AG04450 (cell line): ENCODE measurements around the gene AASDH. TPM values are rescaled to one million over a fixed set of nuclear protein-coding genes. Genes with fewer than 3 reads are reported as not detected.

Experiments used
- CTCF ChIA-PET: fragments of 300-600, 350-600 bp; formaldehyde crosslinking; extraction: SDS; loops from one replicate; lab custom pipeline; 2022; ENCODE audit warnings: antibody characterized with exemption, inconsistent platforms; lab: Charles Lee
- POLR2A ChIA-PET: fragments of 350-600 bp; formaldehyde crosslinking; extraction: SDS; loops from one replicate; lab custom pipeline; 2021; ENCODE audit warnings: antibody characterized with exemption, inconsistent platforms; lab: Yijun Ruan, JAX
- DNase-seq: peaks from one replicate; pipeline ENCODE4 v3.0.0-alpha.2; 2011; ENCODE audit warnings: low read depth, low spot score
- H3K27ac ChIP-seq: one replicate; pipeline ENCODE4 v1.5.1; 2012; ENCODE audit warnings: low read depth, low read length, control low read depth
- H3K27me3 ChIP-seq: one replicate; pipeline ENCODE4 v1.6.0; 2012; ENCODE audit warnings: low read length; ENCODE audit not compliant: control insufficient read depth, insufficient read depth
- H3K4me3 ChIP-seq: 2 replicates; pipeline ENCODE4 v1.5.1; 2011; ENCODE audit warnings: mild to moderate bottlenecking, low read depth, low read length, control low read depth
- H3K9me3 ChIP-seq: 2 replicates; pipeline ENCODE4 v1.5.1; 2012; ENCODE audit warnings: low read length; ENCODE audit not compliant: control insufficient read depth, insufficient read depth
- polyA plus RNA-seq: library from polyadenylated mRNA; depleted of rRNA; stranded (reverse); fragments of >200 nt; gene quantifications from 2 replicates; pipeline ENCODE4 v1.2.3, GENCODE V29; 2011
- TF ChIP-seq, protein P1 (sequence below): IDR thresholded peaks from 2 replicates; pipeline ENCODE4 v1.5.1; 2011; ENCODE audit warnings: low read depth, low read length, control low read depth, inconsistent platforms

AASDH gene
- polyA plus RNA-seq, 1 experiment: 14.8 TPM

DNA sequence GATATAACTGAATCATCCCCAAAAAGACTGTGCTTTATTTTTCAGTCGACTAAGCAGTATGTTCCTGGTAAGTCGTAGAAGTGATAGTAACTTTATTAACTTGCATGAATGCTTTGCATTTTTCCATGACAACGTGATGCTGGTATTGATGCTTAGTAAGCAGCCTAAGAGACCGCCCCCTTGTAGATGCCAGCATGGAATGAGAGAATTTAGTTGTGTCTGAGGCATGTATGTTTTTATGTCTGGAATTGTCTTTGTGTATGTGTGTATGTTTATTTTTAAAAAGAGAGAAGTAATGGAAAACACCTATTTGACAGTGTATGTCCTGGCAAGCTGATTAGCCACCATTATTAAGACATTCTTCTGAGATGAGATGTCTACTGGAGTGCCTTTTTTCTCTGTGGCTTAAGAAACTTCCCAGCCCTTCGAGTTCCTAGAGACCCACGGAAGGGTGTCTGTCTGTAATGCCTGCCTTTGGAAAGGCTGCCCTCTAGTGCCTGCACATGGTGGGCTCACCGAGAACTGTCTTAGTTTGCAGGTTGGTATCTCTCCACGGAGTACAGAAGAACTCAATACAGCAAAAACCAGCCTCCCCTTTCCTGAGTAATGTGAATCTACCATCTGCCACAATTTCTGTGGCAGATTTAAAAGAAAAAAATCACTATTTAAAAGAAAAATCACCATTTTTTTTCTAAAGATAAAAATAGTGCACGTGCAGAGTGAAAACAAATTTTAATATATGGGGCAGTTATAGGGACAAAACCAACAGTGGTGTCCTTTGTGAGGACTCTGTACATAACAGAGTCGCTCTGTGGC lies 85.9 kb downstream of the AASDH start:
- POLR2A ChIA-PET: no interaction called here
- Histone ChIP-seq H3K27me3 (no peaks in the 10 kb centered on the region), H3K9me3 (no peaks in the 10 kb centered on the region), H3K4me3 (no peak overlapping the region), H3K27ac (no peak overlapping the region)
- DNase-seq: peak; percentile 68
- CTCF ChIA-PET: interaction anchor here (0.7 to 1.7 kb wide), 4 partner anchors 254 to 535 kb away, joined by 3 to 7 read pairs (median 3); partner anchors contain the start of gene CEP135
- TF ChIP-seq, protein P1, sequence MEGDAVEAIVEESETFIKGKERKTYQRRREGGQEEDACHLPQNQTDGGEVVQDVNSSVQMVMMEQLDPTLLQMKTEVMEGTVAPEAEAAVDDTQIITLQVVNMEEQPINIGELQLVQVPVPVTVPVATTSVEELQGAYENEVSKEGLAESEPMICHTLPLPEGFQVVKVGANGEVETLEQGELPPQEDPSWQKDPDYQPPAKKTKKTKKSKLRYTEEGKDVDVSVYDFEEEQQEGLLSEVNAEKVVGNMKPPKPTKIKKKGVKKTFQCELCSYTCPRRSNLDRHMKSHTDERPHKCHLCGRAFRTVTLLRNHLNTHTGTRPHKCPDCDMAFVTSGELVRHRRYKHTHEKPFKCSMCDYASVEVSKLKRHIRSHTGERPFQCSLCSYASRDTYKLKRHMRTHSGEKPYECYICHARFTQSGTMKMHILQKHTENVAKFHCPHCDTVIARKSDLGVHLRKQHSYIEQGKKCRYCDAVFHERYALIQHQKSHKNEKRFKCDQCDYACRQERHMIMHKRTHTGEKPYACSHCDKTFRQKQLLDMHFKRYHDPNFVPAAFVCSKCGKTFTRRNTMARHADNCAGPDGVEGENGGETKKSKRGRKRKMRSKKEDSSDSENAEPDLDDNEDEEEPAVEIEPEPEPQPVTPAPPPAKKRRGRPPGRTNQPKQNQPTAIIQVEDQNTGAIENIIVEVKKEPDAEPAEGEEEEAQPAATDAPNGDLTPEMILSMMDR: peak; percentile 95

- H3K27me3 ChIP-seq: no peaks in the 10 kb centered on the region
- H3K9me3 ChIP-seq: no peaks in the 10 kb centered on the region
- ChIA-PET POLR2A (no interaction called here), CTCF (interaction anchor here (2.4 kb wide), 1 partner anchor 350 kb away, joined by 10 read pairs; the partner anchor contains the start of gene CEP135)
- no peak for DNase-seq
- no peak overlapping the region for H3K4me3 ChIP-seq
- H3K27ac ChIP-seq: no peak overlapping the region
- TF ChIP-seq, protein P1: no peak
Observed at GRCh38 chr4:56298236-56298635, 89.1 kb downstream of the AASDH start.

GRCh38 chr4:56297776-56298175 lies 89.5 kb downstream of the AASDH start:
- H3K4me3 ChIP-seq: no peak overlapping the region
- ChIA-PET POLR2A (no interaction called here), CTCF (interaction anchor here (2.4 kb wide), 1 partner anchor 349 kb away, joined by 10 read pairs; the partner anchor contains the start of gene CEP135)

DNA sequence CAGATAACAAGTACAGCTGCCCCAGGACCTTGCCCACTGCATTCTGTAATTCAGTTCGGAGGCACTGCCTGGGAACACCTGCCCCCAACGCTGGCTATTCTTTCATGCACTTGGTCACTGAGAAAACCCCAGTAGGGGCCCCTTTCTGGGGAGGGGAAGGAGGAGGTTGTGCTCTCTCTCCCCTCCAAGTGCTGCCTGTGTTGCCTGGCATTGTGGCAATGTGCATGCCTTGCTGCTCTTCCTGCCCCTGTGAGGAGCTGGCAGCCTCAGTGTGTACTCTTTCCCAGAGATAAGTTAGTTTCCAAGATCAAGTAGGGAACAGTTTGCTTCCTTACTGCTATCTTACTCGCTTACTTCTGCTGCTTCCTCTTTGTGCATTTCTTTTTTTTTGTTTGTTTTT lies 90.8 kb downstream of the AASDH start:
- POLR2A ChIA-PET: no interaction called here
- no peak for DNase-seq
- TF ChIP-seq, protein P1: no peak
- no peak overlapping the region for H3K27ac ChIP-seq
- H3K4me3 ChIP-seq: no peak overlapping the region
- no peaks in the 10 kb centered on the region for H3K9me3 ChIP-seq
- H3K27me3 ChIP-seq: no peaks in the 10 kb centered on the region
- CTCF ChIA-PET: no interaction called here

More at GRCh38 chr4:56297776-56298175, 89.5 kb downstream of the AASDH start:
- DNase-seq: no peak
- Histone ChIP-seq H3K27me3 (no peaks in the 10 kb centered on the region), H3K27ac (no peak overlapping the region), H3K9me3 (no peaks in the 10 kb centered on the region)
- TF ChIP-seq, protein P1: no peak

DNA sequence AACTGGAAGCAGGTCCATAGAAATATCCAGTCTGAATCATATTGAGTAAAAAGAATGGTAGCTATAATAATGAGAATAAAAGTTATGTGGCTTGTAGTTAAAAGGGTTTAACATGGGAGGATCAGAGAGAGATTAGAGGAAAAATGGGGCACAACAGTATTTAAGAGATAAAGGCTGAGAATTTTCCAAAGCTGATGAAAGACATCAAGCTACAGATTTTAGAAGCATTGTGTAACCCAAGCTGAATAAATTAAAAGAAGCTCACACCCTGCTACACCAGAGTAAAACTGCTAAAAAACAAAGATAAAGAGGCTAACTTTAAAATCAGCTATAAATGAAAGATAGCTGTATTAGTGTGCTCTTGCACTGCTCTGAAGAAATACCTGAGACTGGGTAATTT lies 94.2 kb downstream of the AASDH start:
- Histone ChIP-seq H3K27me3 (no peaks in the 10 kb centered on the region), H3K9me3 (no peaks in the 10 kb centered on the region), H3K27ac (no peak overlapping the region), H3K4me3 (no peak overlapping the region)
- no peak for DNase-seq
- ChIA-PET POLR2A (no interaction called here), CTCF (no interaction called here)
- TF ChIP-seq, protein P1: no peak
